GM23338 (cell line): ENCODE data around the gene SH2D4B.

ENCODE experiments used
- CTCF ChIP-seq, 2 experiments: fragments of 200-600 bp in 1 of 2; sonication (generic) in 1 of 2; conservative IDR thresholded peaks; 2 replicates each; pipeline versions ENCODE4 v1.5.1 to v1.6.1; 2016 to 2017; ENCODE audit warnings: antibody characterized with exemption in 2 of 2, low read depth in 2 of 2, mild to moderate bottlenecking in 2 of 2, moderate library complexity in 1 of 2
- POLR2AphosphoS5 ChIP-seq: IDR thresholded peaks from 2 replicates; pipeline ENCODE4 v1.6.1; 2016; ENCODE audit warnings: antibody characterized with exemption, low read depth

GRCh38 chr10:80611481-80612185 is 73.9 kb downstream of the SH2D4B start:
- no peak for TF ChIP-seq CTCF (conservative IDR thresholded peaks at IDR 0.05; ENCODE audit: low read depth in 2 of 2)
- TF ChIP-seq POLR2AphosphoS5: no peak
